Measurements from ENCODE around the gene ACP5. TPM values are rescaled to one million over a fixed set of nuclear protein-coding genes. Genes with fewer than 3 reads are reported as not detected.

Gene ACP5
- total RNA-seq, 3 donors from 2014 or later (not counting 1 experiment from before 2014, with no cell fraction given) = 14.9 to 20.3 (median 18.8) TPM

- Histone ChIP-seq H3K9me3 (ENCODE audit: control insufficient read depth, insufficient read depth, low read length) (no peaks in the 10 kb centered on the region), H3K27me3 (ENCODE audit: control insufficient read depth, insufficient read depth, low read length) (no peaks in the 10 kb centered on the region), H3K27ac (ENCODE audit: low read length) (no peak overlapping the region), H3K4me1 (ENCODE audit: control insufficient read depth, insufficient read depth, low read length) (peaks cover 17% of the 10 kb centered on the region), H3K4me3 (ENCODE audit: low read length) (no peak overlapping the region), H3K36me3 (ENCODE audit: control insufficient read depth, insufficient read depth, low read length) (peaks cover 23% of the 10 kb centered on the region)
- DNase-seq = no peak
- WGBS (ENCODE audit: insufficient coverage) = 88% methylated on average over 20 of the region's 20 CpGs
- Mint-ChIP-seq H3K9me3 (no peaks in the 10 kb centered on the region), H3K36me3 (no peaks in the 10 kb centered on the region), H3K27ac (peak overlapping the region in 1 of 2 donors; percentile 14), H3K4me3 (no peak overlapping the region), H3K4me1 (peaks cover 10 to 19% of the 10 kb centered on the region in 2 donors), H3K27me3 (ENCODE audit: low read depth in 2 of 2) (no peaks in the 10 kb centered on the region)
- no peak for ATAC-seq
- intact Hi-C loops (cut with micrococcal nuclease) = no loop called here
- no peak for TF ChIP-seq CTCF (IDR thresholded peaks at IDR 0.05)
Observed at GRCh38 chr19:11552666-11553372, 24.6 kb downstream of the ACP5 start.

- WGBS (ENCODE audit: insufficient coverage) = 96% methylated on average over 26 of the region's 26 CpGs
Observed at GRCh38 chr19:11551603-11552235, 25.7 kb downstream of the ACP5 start.

GRCh38 chr19:11550265-11550664 is 27.2 kb downstream of the ACP5 start:
- Mint-ChIP-seq H3K4me1 (peaks cover 0 to 1% of the 10 kb centered on the region in 2 donors), H3K4me3 (no peak overlapping the region), H3K9me3 (no peaks in the 10 kb centered on the region), H3K27ac (no peak overlapping the region), H3K27me3 (ENCODE audit: low read depth in 2 of 2) (no peaks in the 10 kb centered on the region), H3K36me3 (no peaks in the 10 kb centered on the region)
- no peak overlapping the region for H3K27ac ChIP-seq (ENCODE audit: low read length)
- 93% methylated on average over 8 of the region's 8 CpGs for WGBS (ENCODE audit: insufficient coverage)
- H3K4me1 ChIP-seq (ENCODE audit: control insufficient read depth, insufficient read depth, low read length) = peaks cover 15% of the 10 kb centered on the region
- H3K27me3 ChIP-seq (ENCODE audit: control insufficient read depth, insufficient read depth, low read length) = no peaks in the 10 kb centered on the region
- DNase-seq (no peak), ATAC-seq (no peak)
- peaks cover 23% of the 10 kb centered on the region for H3K36me3 ChIP-seq (ENCODE audit: control insufficient read depth, insufficient read depth, low read length)
- TF ChIP-seq CTCF (IDR thresholded peaks at IDR 0.05) = no peak
- intact Hi-C loops (cut with micrococcal nuclease) = no loop called here
- H3K4me3 ChIP-seq (ENCODE audit: low read length) = no peak overlapping the region
- H3K9me3 ChIP-seq (ENCODE audit: control insufficient read depth, insufficient read depth, low read length) = no peaks in the 10 kb centered on the region

More at GRCh38 chr19:11551603-11552235, 25.7 kb downstream of the ACP5 start:
- no peaks in the 10 kb centered on the region for H3K27me3 Mint-ChIP-seq (ENCODE audit: low read depth in 2 of 2)
- H3K27ac Mint-ChIP-seq = no peak overlapping the region
- Histone ChIP-seq H3K27ac (ENCODE audit: low read length) (no peak overlapping the region), H3K4me3 (ENCODE audit: low read length) (no peak overlapping the region), H3K9me3 (ENCODE audit: control insufficient read depth, insufficient read depth, low read length) (no peaks in the 10 kb centered on the region), H3K27me3 (ENCODE audit: control insufficient read depth, insufficient read depth, low read length) (no peaks in the 10 kb centered on the region), H3K36me3 (ENCODE audit: control insufficient read depth, insufficient read depth, low read length) (peaks cover 23% of the 10 kb centered on the region), H3K4me1 (ENCODE audit: control insufficient read depth, insufficient read depth, low read length) (peaks cover 15% of the 10 kb centered on the region)
- ATAC-seq (no peak), DNase-seq (no peak)
- H3K36me3 Mint-ChIP-seq = no peaks in the 10 kb centered on the region
- peaks cover 2 to 12% of the 10 kb centered on the region in 2 donors for H3K4me1 Mint-ChIP-seq
- H3K4me3 Mint-ChIP-seq = no peak overlapping the region
- no peak for TF ChIP-seq CTCF (IDR thresholded peaks at IDR 0.05)
- intact Hi-C loops (cut with micrococcal nuclease) = no loop called here
- H3K9me3 Mint-ChIP-seq = no peaks in the 10 kb centered on the region
